HG03139 (cell line): ENCODE measurements around the gene CDC42EP3.

Experiments used
- ATAC-seq: cut with Tn5 transposase; IDR thresholded peaks from one replicate; pipeline ENCODE4 v1.9.1; 2021; ENCODE audit not compliant: unreplicated experiment

Gene CDC42EP3

GRCh38 chr2:37619959-37620300 lies 51.5 kb downstream of the CDC42EP3 start:
- no peak for ATAC-seq

GRCh38 chr2:37619230-37619958 lies 52.0 kb downstream of the CDC42EP3 start:
- no peak for ATAC-seq

- no peak for ATAC-seq
Measured at GRCh38 chr2:37618326-37618725, 53.1 kb downstream of the CDC42EP3 start.

- ATAC-seq, result no peak
Measured at GRCh38 chr2:37617119-37617892, 54.1 kb downstream of the CDC42EP3 start.

GRCh38 chr2:37616677-37617005 lies 54.8 kb downstream of the CDC42EP3 start:
- ATAC-seq, result no peak

- ATAC-seq, result no peak
Measured at GRCh38 chr2:37615804-37616676, 55.4 kb downstream of the CDC42EP3 start.

- ATAC-seq, result no peak
Measured at GRCh38 chr2:37614061-37614738, 57.2 kb downstream of the CDC42EP3 start.

GRCh38 chr2:37612382-37612781 lies 59.1 kb downstream of the CDC42EP3 start:
- no peak for ATAC-seq

GRCh38 chr2:37610638-37611289 lies 60.7 kb downstream of the CDC42EP3 start:
- ATAC-seq, result no peak

GRCh38 chr2:37609782-37610181 lies 61.7 kb downstream of the CDC42EP3 start:
- ATAC-seq, result no peak

GRCh38 chr2:37604716-37605115 lies 66.7 kb downstream of the CDC42EP3 start:
- no peak for ATAC-seq

- no peak for ATAC-seq
Measured at GRCh38 chr2:37602702-37603101, 68.7 kb downstream of the CDC42EP3 start.

- ATAC-seq, result no peak
Measured at GRCh38 chr2:37602040-37602439, 69.4 kb downstream of the CDC42EP3 start.

GRCh38 chr2:37601569-37601968 lies 69.9 kb downstream of the CDC42EP3 start:
- no peak for ATAC-seq

- no peak for ATAC-seq
Measured at GRCh38 chr2:37600735-37601134, 70.7 kb downstream of the CDC42EP3 start.

- ATAC-seq, result no peak
Measured at GRCh38 chr2:37599688-37600525, 71.5 kb downstream of the CDC42EP3 start.

GRCh38 chr2:37593694-37594093 lies 77.7 kb downstream of the CDC42EP3 start:
- ATAC-seq, result no peak

- ATAC-seq, result no peak
Measured at GRCh38 chr2:37593024-37593423, 78.4 kb downstream of the CDC42EP3 start.
